Stimulated activated CD4-positive, alpha-beta T cell treated with anti-CD3 and anti-CD28 coated beads, Interleukin-4, amount 100 ng/mL, for 1 hour (primary cell): ENCODE results near the gene TMEM196.
"Not testable (repeated sequence)": the region's sequence is repeated elsewhere in the genome, so short reads cannot be mapped to it uniquely, and the experiment has no call there.

Experiments used
- DNase-seq: peaks from one replicate; pipeline ENCODE4 v3.0.0-alpha.2; 2020

Gene TMEM196

DNA sequence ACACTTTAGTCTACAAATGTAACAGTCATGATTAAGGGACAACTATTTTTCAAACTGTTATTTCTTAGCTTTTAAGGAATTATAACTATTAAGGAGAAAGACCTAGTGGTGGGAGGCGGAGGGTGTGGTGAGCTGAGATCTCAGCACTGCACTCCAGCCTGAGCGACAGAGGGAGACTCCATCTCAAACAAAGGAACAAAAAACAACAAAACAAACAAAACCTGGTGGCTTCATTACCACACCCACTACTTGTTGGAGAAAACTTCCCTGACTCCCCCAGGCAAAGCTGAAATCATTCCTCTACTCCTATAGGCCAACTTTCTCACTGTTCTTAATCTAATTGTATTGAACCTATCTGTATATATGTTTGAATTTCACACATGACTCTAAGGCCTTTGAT is 67.8 kb downstream of the TMEM196 start:
- no peak for DNase-seq

- no peak for DNase-seq
Observed at GRCh38 chr7:19701471-19701870, 71.9 kb downstream of the TMEM196 start.

- DNase-seq = no peak
Observed at GRCh38 chr7:19700936-19701335, 72.5 kb downstream of the TMEM196 start.

DNA sequence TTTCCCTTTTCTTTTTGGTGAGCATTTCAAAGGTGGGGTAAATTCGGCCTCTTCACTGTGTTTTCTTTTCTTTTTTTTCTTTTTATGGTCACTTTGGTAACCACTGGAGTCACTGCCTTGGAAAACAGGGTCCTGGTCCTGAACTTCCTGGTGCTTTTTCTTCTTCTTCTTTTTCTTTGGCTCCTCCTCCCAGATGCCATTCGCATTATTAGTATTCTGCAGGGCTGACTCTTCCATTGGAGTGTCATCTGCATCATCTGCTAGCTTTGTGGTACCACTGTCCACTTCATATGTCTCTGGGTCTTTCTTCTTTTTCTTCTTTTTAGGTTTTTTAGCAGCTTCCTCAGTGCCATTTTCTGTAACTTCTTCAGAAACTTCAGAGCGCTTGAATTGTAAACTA is 75.1 kb downstream of the TMEM196 start:
- DNase-seq = no peak

DNA sequence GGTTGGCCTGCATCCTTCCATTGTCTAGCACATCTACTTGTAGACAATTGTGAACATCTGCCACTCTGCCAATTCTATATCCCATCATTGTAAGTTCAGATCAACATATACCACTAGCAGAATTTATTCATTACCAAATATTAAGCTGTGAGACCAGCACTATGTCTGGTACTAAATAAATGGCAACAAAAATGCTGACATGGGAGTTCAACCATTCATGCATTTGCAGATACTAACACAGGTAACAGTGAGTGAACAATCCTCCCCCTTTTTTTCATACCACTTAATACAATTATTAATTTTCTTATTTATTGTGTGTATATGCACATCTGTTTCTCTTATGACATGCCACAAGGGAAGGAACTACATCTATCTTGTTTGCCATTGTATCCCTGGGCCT is 76.5 kb downstream of the TMEM196 start:
- no peak for DNase-seq

DNA sequence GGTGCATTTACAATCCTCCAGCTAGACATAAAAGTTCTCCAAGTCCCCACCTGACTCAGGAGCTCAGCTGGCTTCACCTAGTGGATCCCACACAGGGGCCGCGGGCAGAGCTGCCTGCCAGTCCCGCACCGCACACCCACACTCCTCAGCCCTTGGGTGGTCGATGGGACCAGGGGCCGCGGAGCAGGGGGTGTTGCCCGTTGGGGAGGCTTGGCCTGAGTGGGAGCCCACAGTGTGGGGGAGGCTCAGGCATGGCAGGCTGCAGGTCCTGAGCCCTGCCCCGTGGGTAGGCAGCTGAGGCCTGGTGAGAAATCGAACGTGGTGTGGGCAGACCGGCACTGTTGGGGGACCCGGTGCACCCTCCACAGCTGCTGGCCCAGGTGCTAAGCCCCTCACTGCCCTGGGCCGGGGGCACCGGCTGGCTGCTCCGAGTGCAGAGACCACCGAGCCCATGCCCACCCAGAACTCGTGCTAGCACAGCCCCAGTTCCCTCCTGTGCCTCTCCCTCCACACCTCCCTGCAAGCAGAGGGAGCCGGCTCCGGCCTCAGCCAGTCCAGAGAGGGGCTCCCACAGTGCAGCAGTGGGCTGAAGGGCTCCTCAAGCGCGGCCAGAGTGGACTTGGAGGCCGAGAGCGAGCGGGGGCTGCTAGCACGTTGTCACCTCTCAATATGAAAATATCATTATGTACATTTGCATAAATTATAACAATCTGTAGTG is 81.1 kb downstream of the TMEM196 start:
- no peak for DNase-seq

DNA sequence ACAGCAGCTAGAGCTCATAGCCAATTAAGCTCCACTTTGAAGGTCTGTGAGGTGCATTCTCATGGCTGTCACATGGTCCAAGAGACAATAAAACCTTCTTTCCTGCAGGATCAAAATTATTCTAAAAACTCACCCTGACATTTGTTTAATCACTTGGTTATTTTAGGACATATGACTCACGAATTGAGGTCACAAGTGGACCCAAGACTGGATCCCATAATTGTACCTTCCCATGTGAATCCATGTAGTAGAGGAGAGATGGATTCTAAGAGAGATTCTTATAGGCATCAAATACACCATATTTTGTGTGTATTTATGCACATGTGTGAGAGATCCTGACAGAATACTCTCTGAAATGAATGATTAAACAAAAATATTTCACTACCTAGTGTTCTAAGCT is 82.7 kb downstream of the TMEM196 start:
- DNase-seq = no peak

- DNase-seq = not testable (repeated sequence)
Observed at GRCh38 chr7:19689130-19689529, 84.3 kb downstream of the TMEM196 start.

DNA sequence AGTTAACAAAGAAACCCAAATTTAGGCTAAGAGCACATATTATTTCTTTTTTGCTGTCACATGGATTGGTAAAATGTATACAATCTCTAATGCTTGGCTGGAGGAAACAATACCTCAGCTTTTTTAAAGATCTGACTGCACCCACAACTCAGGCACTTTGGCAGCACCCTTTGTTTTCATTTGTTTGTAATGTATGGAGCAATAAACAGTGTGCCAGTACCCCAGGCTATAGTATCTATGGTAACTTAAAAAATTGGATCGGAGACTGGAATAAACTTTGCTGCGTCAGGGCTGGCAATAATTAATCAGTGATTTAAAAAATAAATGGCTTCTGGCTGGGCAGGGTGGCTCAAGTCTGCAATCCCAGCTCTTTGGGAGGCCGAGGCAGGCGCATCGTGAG is 91.8 kb downstream of the TMEM196 start:
- no peak for DNase-seq

- no peak for DNase-seq
Observed at GRCh38 chr7:19677180-19677579, 96.2 kb downstream of the TMEM196 start.

DNA sequence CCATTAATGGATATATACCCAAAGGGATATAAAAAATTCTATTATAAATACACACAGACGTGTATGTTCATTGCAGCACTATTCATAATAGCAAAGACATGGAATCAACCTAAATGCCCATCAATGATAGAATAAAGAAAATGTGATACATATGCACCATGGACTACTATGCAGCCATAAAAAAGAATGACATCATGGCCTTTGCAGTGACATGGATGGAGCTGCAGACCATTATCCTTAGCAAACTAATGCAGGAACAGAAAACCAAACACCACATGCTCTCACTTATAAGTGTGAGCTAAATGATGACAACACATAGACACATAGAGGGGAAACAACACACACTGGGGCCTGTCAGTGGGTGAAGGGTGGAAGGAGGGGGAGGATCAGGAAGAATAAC is 97.6 kb downstream of the TMEM196 start:
- no peak for DNase-seq

- no peak for DNase-seq
Observed at GRCh38 chr7:19674266-19674960, 99.0 kb downstream of the TMEM196 start.

- DNase-seq = no peak
Observed at GRCh38 chr7:19670806-19671205, 102.6 kb downstream of the TMEM196 start.
